Psoas muscle (tissue), 8 donors: ENCODE measurements around the gene HLA-DQB1. TPM values are rescaled to one million over a fixed set of nuclear protein-coding genes. Genes with fewer than 3 reads are reported as not detected.

ENCODE experiments used
- ATAC-seq, 4 donors: fragments of 200-7000 bp; cut with Tn5 transposase; one replicate each; pipeline ENCODE4 v1.9.1; 2020; ENCODE audit warnings: moderate library complexity in 3 of 4, mild to moderate bottlenecking in 2 of 4
- DNase-seq, 2 donors: peaks; one replicate each; pipeline ENCODE4 v3.0.0-alpha.2; 2020
- H3K27ac ChIP-seq: fragments of 200-600 bp; one replicate; pipeline ENCODE4 v1.8.0; 2022
- H3K27me3 ChIP-seq, 3 donors: fragments of 200-600 bp in 1 of 3; one replicate each; pipeline versions ENCODE4 v1.6.1 to v1.8.0; 2013 to 2022; ENCODE audit warnings: low read length in 2 of 3, mild to moderate bottlenecking in 2 of 3, moderate library complexity in 1 of 3; ENCODE audit not compliant: insufficient read depth in 3 of 3
- H3K36me3 ChIP-seq, 2 donors: fragments of 200-600 bp in 1 of 2; one replicate each; pipeline versions ENCODE4 v1.6.1 to v1.8.0; 2013 to 2022; ENCODE audit warnings: low read depth in 1 of 2, mild to moderate bottlenecking in 1 of 2, moderate library complexity in 1 of 2; ENCODE audit not compliant: insufficient read depth in 1 of 2
- H3K4me1 ChIP-seq: fragments of 200-600 bp; one replicate; pipeline ENCODE4 v1.8.0; 2022
- H3K4me3 ChIP-seq: fragments of 200-600 bp; one replicate; pipeline ENCODE4 v1.8.0; 2022; ENCODE audit warnings: mild to moderate bottlenecking
- H3K9me3 ChIP-seq: fragments of 200-600 bp; one replicate; pipeline ENCODE4 v1.8.0; 2022
- CTCF ChIP-seq: fragments of 200-600 bp; IDR thresholded peaks from one replicate; pipeline ENCODE4 v1.8.0; 2022; ENCODE audit warnings: antibody characterized with exemption
- WGBS, 3 donors: extraction: QIAGEN DNeasy Blood & Tissue Kit; methylation state at CpG; one replicate each; pipeline versions ENCODE4 v1.1.6 to v1.1.7; 2013; 5-methylcytosine and 5-hydroxymethylcytosine counted together
- intact Hi-C, 2 donors: fragments of 100-400 bp; cut with DNase I; formaldehyde crosslinking; loops; one replicate each; pipeline versions ENCODE4 v1.11.0 to v1.14.2; 2022
- polyA plus RNA-seq, 3 donors: library from polyadenylated mRNA; stranded (reverse); fragments of 200-250 nt; gene quantifications; one replicate each; pipeline ENCODE4 v1.2.3, GENCODE V29; 2013
- total RNA-seq, 4 donors: library from RNA; stranded (reverse); fragmentation: NEBNext Ultra II Directional in 2 of 4; extraction: Animal tissue kit (Norgen Biotek cat#: 25700) in 2 of 4; gene quantifications; one replicate each; pipeline versions ENCODE4 v1.2.1 to v1.2.4, GENCODE V29; 2021 to 2023
- donor health status: healthy with polysubstance abuse.
- donor health status: DM: no; HTN: no; CAD: no; lungs with moderate emphysema.
- donor health status: Bipolar disorder and iron deficiency.
- donor health status: healthy.
- donor health status: DM: yes; HTN: yes; CAD: no.
- donor health status: DM: no; HTN: no; CAD: no.
- donor health status: DM: no; HTN: no; CAD: no.
- donor health status: DM: yes; HTN: yes; CAD: no.

The HLA-DQB1 gene
- total and polyA plus RNA-seq, 7 donors = 2.9 to 10.8 (median 5.4) TPM

GRCh38 chr6:32669893-32670292 is 3.4 kb upstream of the HLA-DQB1 start:
- Histone ChIP-seq H3K36me3 (no peaks in the 10 kb centered on the region), H3K4me3 (no peak overlapping the region), H3K4me1 (no peaks in the 10 kb centered on the region), H3K9me3 (no peaks in the 10 kb centered on the region), H3K27ac (no peak overlapping the region), H3K27me3 (peaks cover 0 to 4% (median 0%) of the 10 kb centered on the region in 3 donors)
- no peak for ATAC-seq
- DNase-seq = no peak
- TF ChIP-seq CTCF = no peak
- intact Hi-C loops = no loop called here

GRCh38 chr6:32669240-32669639 is 2.8 kb upstream of the HLA-DQB1 start:
- no peak for DNase-seq
- Histone ChIP-seq H3K9me3 (no peaks in the 10 kb centered on the region), H3K27ac (no peak overlapping the region), H3K27me3 (peaks cover 0 to 4% (median 0%) of the 10 kb centered on the region in 3 donors), H3K36me3 (no peaks in the 10 kb centered on the region), H3K4me1 (no peaks in the 10 kb centered on the region), H3K4me3 (no peak overlapping the region)
- TF ChIP-seq CTCF = no peak
- intact Hi-C loops = no loop called here
- ATAC-seq = no peak
- 72 to 79% (median 76%) methylated on average over 4 of the region's 4 CpGs for WGBS, 3 donors

GRCh38 chr6:32668226-32668747 is 1.8 kb upstream of the HLA-DQB1 start:
- 38 to 51% (median 44%) methylated on average over 5 of the region's 5 CpGs for WGBS, 3 donors
- intact Hi-C loops = no loop called here
- Histone ChIP-seq H3K27ac (no peak overlapping the region), H3K4me1 (no peaks in the 10 kb centered on the region), H3K9me3 (no peaks in the 10 kb centered on the region), H3K36me3 (no peaks in the 10 kb centered on the region), H3K27me3 (peaks cover 0 to 4% (median 0%) of the 10 kb centered on the region in 3 donors), H3K4me3 (no peak overlapping the region)
- DNase-seq (peak; percentile 13 to 27), ATAC-seq (peak in 2 of 4 donors; percentile 42 to 69)
- TF ChIP-seq CTCF = no peak

- Histone ChIP-seq H3K4me3 (no peak overlapping the region), H3K36me3 (no peaks in the 10 kb centered on the region), H3K27ac (no peak overlapping the region), H3K4me1 (no peaks in the 10 kb centered on the region), H3K9me3 (no peaks in the 10 kb centered on the region), H3K27me3 (peaks cover 0 to 4% (median 0%) of the 10 kb centered on the region in 3 donors)
- TF ChIP-seq CTCF = no peak
- DNase-seq = no peak
- intact Hi-C loops = no loop called here
- 8 to 19% (median 12%) methylated on average over 3 of the region's 3 CpGs for WGBS, 3 donors
- ATAC-seq = no peak
These were observed 796 bp downstream of the HLA-DQB1 start for GRCh38 chr6:32665661-32666060.

- no peaks in the 10 kb centered on the region for H3K36me3 ChIP-seq
- WGBS, 3 donors = 0 to 2% (median 1%) methylated on average over 44 to 47 of the region's 47 CpGs
- ATAC-seq (peak in 2 of 4 donors; percentile 41 to 58), DNase-seq (peak; percentile 22 to 32)
- H3K27me3 ChIP-seq = peaks cover 0 to 4% (median 0%) of the 10 kb centered on the region in 3 donors
- intact Hi-C loops = no loop called here
- TF ChIP-seq CTCF = no peak
- no peak overlapping the region for H3K27ac ChIP-seq
- H3K4me3 ChIP-seq = no peak overlapping the region
- no peaks in the 10 kb centered on the region for H3K4me1 ChIP-seq
- no peaks in the 10 kb centered on the region for H3K9me3 ChIP-seq
These were observed 1.6 kb downstream of the HLA-DQB1 start for GRCh38 chr6:32664827-32665362.
